Cerebellar nuclear complex (tissue), 1 donor: Measurements from ENCODE around the gene MLANA.

Experiments used
- DNase-seq, 2 experiments: peaks; one replicate each; lab custom pipeline; 2025; lab: John Stamatoyannopoulos, UW

MLANA gene

GRCh38 chr9:5958273-5958672 lies 67.6 kb downstream of the MLANA start:
- no peak for DNase-seq
